ENCODE data around the gene PPM1B.

PPM1B gene

GRCh38 chr2:44195714-44196113 lies 27.0 kb downstream of the PPM1B start:
- Histone ChIP-seq H3K4me1 (ENCODE audit: low read depth, poor library complexity, severe bottlenecking) (peaks cover 27% of the 10 kb centered on the region), H3K9ac (no peak overlapping the region), H3K79me2 (ENCODE audit: insufficient read depth, low read depth) (peaks cover 60% of the 10 kb centered on the region), H3K4me3 (IDR thresholded peaks at IDR 0.05; ENCODE audit: insufficient read depth, low read depth, low read length) (no peak overlapping the region), H3K36me3 (ENCODE audit: insufficient read depth) (no peaks in the 10 kb centered on the region), H3K4me2 (no peak overlapping the region), H3K27me3 (ENCODE audit: insufficient read depth, low read depth) (no peaks in the 10 kb centered on the region), H2AFZ (ENCODE audit: low read depth) (no peak overlapping the region), H4K20me1 (ENCODE audit: insufficient read depth) (0 out of 2 replicates have a peak, but pooled peaks cover 4% of the 10 kb centered on the region), H3K27ac (no peak overlapping the region)
- TF ChIP-seq CTCF (conservative IDR thresholded peaks at IDR 0.05; ENCODE audit: low read depth, low read length): no peak

- no peak for TF ChIP-seq CTCF (conservative IDR thresholded peaks at IDR 0.05; ENCODE audit: low read depth, low read length)
- H3K27ac ChIP-seq: no peak overlapping the region
- no peak overlapping the region for H3K4me2 ChIP-seq
- no peaks in the 10 kb centered on the region for H3K27me3 ChIP-seq (ENCODE audit: insufficient read depth, low read depth)
- no peak overlapping the region for H3K9ac ChIP-seq
- H3K36me3 ChIP-seq (ENCODE audit: insufficient read depth): no peaks in the 10 kb centered on the region
- H4K20me1 ChIP-seq (ENCODE audit: insufficient read depth): 0 out of 2 replicates have a peak, but pooled peaks cover 1% of the 10 kb centered on the region
- peaks cover 6% of the 10 kb centered on the region for H3K4me1 ChIP-seq (ENCODE audit: low read depth, poor library complexity, severe bottlenecking)
- no peak overlapping the region for H2AFZ ChIP-seq (ENCODE audit: low read depth)
- no peak overlapping the region for H3K4me3 ChIP-seq (IDR thresholded peaks at IDR 0.05; ENCODE audit: insufficient read depth, low read depth, low read length)
- peaks cover 62% of the 10 kb centered on the region for H3K79me2 ChIP-seq (ENCODE audit: insufficient read depth, low read depth)
Measured at GRCh38 chr2:44197816-44198215, 29.1 kb downstream of the PPM1B start.

GRCh38 chr2:44200011-44200410 lies 31.3 kb downstream of the PPM1B start:
- H3K36me3 ChIP-seq (ENCODE audit: insufficient read depth): no peaks in the 10 kb centered on the region
- H2AFZ ChIP-seq (ENCODE audit: low read depth): no peak overlapping the region
- peaks cover 63% of the 10 kb centered on the region for H3K79me2 ChIP-seq (ENCODE audit: insufficient read depth, low read depth)
- no peak overlapping the region for H3K9ac ChIP-seq
- no peak for TF ChIP-seq CTCF (conservative IDR thresholded peaks at IDR 0.05; ENCODE audit: low read depth, low read length)
- H3K4me1 ChIP-seq (ENCODE audit: low read depth, poor library complexity, severe bottlenecking): no peaks in the 10 kb centered on the region
- no peak overlapping the region for H3K4me2 ChIP-seq
- H3K4me3 ChIP-seq (IDR thresholded peaks at IDR 0.05; ENCODE audit: insufficient read depth, low read depth, low read length): no peak overlapping the region
- H3K27ac ChIP-seq: no peak overlapping the region
- H3K27me3 ChIP-seq (ENCODE audit: insufficient read depth, low read depth): no peaks in the 10 kb centered on the region
- H4K20me1 ChIP-seq (ENCODE audit: insufficient read depth): no peaks in the 10 kb centered on the region

- Histone ChIP-seq H3K4me2 (no peak overlapping the region), H3K36me3 (ENCODE audit: insufficient read depth) (no peaks in the 10 kb centered on the region), H3K27ac (no peak overlapping the region), H2AFZ (ENCODE audit: low read depth) (no peak overlapping the region), H3K27me3 (ENCODE audit: insufficient read depth, low read depth) (no peaks in the 10 kb centered on the region), H4K20me1 (ENCODE audit: insufficient read depth) (no peaks in the 10 kb centered on the region), H3K4me1 (ENCODE audit: low read depth, poor library complexity, severe bottlenecking) (peaks cover 5% of the 10 kb centered on the region), H3K79me2 (ENCODE audit: insufficient read depth, low read depth) (peaks cover 60% of the 10 kb centered on the region), H3K4me3 (IDR thresholded peaks at IDR 0.05; ENCODE audit: insufficient read depth, low read depth, low read length) (no peak overlapping the region), H3K9ac (no peak overlapping the region)
- TF ChIP-seq CTCF (conservative IDR thresholded peaks at IDR 0.05; ENCODE audit: low read depth, low read length): no peak
Measured at GRCh38 chr2:44200759-44201158, 32.1 kb downstream of the PPM1B start.

Data from KMS-11 (cell line).